HG02973 (cell line): Measurements from ENCODE around the gene CAMK1D.

Source experiments
- ATAC-seq: cut with Tn5 transposase; IDR thresholded peaks from one replicate; pipeline ENCODE4 v1.9.1; 2021; ENCODE audit warnings: moderate library complexity; ENCODE audit not compliant: unreplicated experiment

Gene CAMK1D

GRCh38 chr10:12397941-12398340 lies 48.6 kb downstream of the CAMK1D start:
- ATAC-seq, result no peak

GRCh38 chr10:12400266-12400931 lies 51.1 kb downstream of the CAMK1D start:
- ATAC-seq, result no peak

- ATAC-seq, result no peak
These were observed 52.1 kb downstream of the CAMK1D start for GRCh38 chr10:12401466-12401865.

- ATAC-seq, result no peak
These were observed 53.8 kb downstream of the CAMK1D start for GRCh38 chr10:12403119-12403518.

GRCh38 chr10:12405342-12406320 lies 56.3 kb downstream of the CAMK1D start:
- no peak for ATAC-seq

- ATAC-seq, result no peak
These were observed 57.5 kb downstream of the CAMK1D start for GRCh38 chr10:12406764-12407400.

- no peak for ATAC-seq
These were observed 59.1 kb downstream of the CAMK1D start for GRCh38 chr10:12408472-12408871.

- no peak for ATAC-seq
These were observed 59.8 kb downstream of the CAMK1D start for GRCh38 chr10:12409161-12409560.

- no peak for ATAC-seq
These were observed 60.3 kb downstream of the CAMK1D start for GRCh38 chr10:12409613-12410012.

GRCh38 chr10:12412666-12413368 lies 63.5 kb downstream of the CAMK1D start:
- ATAC-seq, result no peak

GRCh38 chr10:12413369-12413711 lies 64.0 kb downstream of the CAMK1D start:
- ATAC-seq, result no peak

- no peak for ATAC-seq
These were observed 65.1 kb downstream of the CAMK1D start for GRCh38 chr10:12414278-12414989.

GRCh38 chr10:12416344-12417050 lies 67.2 kb downstream of the CAMK1D start:
- no peak for ATAC-seq

GRCh38 chr10:12417331-12417730 lies 68.0 kb downstream of the CAMK1D start:
- no peak for ATAC-seq

- ATAC-seq, result no peak
These were observed 68.7 kb downstream of the CAMK1D start for GRCh38 chr10:12418000-12418399.

GRCh38 chr10:12418725-12419261 lies 69.4 kb downstream of the CAMK1D start:
- ATAC-seq, result no peak

- ATAC-seq, result no peak
These were observed 70.0 kb downstream of the CAMK1D start for GRCh38 chr10:12419262-12419847.

GRCh38 chr10:12420530-12421120 lies 71.3 kb downstream of the CAMK1D start:
- ATAC-seq, result no peak

GRCh38 chr10:12422189-12422588 lies 72.8 kb downstream of the CAMK1D start:
- no peak for ATAC-seq
